NOMO-1 (cell line): ENCODE results near the gene BCL7B.
"Not testable (repeated sequence)": the region's sequence is repeated elsewhere in the genome, so short reads cannot be mapped to it uniquely, and the experiment has no call there.

Experiments used
- DNase-seq, 2 experiments: peaks; one replicate each; lab custom pipeline; 2025; ENCODE audit not compliant: unreplicated experiment in 2 of 2; lab: John Stamatoyannopoulos, UW

BCL7B gene

DNA sequence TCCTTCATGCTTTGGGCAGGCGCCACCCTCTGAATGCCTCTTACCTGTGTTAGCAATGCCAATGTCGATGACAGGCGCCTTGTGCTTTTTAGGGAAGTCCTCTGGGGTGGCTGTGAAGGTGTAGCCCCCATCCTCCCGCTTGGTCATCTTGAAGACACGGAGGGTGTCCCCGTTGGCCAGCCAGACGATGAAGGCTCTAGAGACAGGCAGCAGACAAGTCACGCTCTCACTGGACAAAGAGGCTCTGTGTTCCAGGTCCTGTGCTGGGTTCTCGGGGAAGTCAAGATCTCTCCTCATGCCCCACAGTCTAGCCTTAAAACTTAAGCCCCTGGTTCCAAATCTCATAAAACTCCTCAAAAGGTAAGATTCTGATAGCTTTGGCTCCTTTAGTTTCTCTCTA lies 15.8 kb upstream of the BCL7B start:
- no peak for DNase-seq

DNA sequence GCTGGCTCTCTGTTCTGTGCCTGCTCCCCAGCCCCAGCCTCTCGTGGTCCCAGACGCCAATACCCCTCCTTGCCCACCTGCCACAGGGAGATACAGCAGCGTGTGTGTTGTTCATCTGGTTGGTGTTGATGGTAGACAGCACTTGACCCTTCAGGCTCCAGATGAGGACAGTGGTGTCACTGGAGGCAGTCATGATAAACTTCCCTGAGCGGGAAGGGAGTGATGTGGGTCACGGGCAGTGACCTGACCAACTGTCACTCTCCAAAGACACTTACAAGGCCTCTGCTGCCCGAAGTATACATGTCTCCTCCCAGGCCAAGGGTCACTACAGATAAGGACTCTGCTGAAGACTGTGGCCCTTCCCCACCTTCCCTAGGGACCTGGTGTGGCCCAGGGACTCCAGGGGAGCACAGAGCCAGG lies 15.3 kb upstream of the BCL7B start:
- no peak for DNase-seq

DNA sequence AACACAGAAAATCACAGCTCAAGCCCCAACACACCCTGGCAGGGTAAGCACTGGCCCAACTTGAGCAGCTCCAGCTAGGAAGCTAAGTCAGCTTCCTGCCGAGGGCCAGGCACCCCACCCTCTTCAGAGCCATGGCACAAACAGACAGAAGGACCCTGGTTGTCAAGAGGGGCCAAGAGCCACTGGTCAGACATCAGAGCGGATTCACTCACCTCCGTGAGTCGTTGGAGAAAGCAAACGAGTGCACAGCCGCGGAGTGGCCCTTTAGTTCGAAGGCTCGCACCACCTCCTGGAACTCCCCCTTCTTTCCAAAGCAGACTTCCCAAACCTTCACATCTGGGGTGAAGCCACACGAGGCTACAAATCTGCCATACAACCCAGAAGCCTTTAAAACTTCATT lies 13.5 kb upstream of the BCL7B start:
- DNase-seq: no peak

DNA sequence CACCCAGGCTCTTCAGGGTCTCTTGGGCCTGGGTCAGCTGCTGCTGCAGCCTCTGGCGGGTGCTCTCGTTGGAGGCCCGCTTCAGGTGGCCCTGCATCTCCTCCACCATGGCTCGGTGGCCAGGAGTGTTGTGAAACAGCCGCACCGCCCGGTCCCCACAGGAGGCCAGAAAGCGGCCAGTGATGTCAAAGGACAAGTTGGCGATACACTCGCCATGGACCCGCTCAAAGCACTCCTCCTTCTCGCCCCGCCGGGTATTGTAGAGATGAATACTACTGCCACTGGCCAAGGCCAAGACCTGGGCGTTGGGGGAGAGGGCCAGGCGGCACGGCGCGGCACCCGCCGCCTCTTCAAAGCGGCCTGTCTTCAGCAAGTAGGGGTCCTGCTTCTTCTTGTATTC lies 13.0 kb upstream of the BCL7B start:
- no peak for DNase-seq

DNA sequence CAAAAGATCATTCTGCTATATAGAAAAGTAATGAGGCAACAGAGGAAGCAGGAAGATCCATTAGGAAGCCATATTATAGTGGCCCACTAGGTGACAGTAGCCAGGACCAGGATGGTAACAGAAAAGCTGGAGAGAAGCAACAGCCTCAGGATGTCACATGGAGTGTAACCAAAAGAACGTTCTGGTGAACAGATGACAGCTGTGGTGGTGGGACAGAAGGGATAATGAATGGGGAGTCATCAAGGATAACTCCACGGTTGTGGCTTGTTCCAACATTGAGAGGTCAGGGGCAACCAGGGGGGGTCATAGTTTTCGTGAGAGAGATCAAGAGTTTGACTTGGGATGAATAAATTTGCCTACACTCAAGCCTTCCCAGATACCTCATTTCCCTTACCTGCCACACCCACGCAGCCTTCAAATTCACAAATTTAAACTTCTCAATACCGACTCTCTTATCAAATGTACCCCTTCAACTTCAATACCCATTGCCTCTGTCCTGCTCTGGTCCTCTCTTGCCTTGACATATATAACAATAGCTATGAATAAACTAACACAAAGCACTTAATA lies 11.6 kb upstream of the BCL7B start:
- DNase-seq: no peak

DNA sequence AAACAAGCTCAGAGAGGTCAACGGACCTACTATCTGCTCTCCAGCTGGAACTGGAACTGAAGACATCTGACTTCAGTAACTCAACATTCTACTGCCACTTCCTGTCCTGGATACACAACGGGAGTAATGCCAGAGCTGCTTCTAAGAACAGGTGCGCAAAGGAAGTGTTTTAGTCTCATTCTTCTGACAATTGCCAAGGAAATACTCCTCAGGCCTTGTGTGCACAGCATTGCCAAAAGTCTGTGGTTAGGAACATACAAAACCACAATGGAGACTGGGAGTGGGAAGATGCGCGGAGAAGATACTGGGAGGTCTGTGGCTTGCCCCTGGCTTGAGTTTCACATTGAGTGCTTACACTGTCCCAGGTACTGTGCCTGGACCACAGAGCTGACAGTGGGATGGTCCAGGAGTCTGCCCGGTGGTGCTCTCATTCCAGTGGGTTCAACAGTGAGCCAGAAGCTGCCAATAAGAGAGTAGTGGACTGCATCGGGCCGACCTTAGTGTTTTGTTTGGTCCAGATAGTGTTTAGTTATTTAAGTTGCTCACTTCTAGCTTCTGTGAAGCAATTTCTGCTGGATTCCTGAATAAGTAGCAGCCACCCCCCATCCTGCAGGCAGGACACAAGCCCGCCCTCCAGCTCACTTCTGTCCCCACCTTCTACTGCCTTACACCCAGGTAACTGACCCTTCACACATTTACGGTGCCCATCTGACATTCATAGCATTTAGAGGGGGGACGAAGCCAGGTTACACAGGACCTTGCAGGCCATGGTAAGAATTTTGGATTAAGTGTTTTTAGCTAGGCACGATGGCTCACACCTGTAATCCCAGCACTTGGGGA lies 10.6 kb upstream of the BCL7B start:
- DNase-seq: no peak

DNA sequence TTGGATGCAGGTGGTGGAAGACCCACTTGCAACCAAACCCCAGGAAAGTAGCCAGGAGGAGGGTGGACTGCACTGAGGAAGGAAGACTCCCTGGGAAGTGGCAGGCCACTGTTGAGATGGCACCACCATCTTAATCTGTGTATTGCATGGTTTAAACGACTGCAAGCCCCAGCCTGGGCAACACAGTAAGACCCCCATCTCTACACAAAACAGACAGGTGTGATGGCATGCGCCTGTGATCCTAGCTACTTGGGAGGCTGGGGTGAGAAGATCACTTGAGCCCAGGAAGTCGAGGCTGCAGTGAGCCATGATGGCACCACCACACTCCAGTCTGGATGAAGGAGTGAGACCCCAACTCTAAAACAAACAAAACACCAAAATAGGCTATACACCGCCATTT lies 9.7 kb upstream of the BCL7B start:
- no peak for DNase-seq

DNA sequence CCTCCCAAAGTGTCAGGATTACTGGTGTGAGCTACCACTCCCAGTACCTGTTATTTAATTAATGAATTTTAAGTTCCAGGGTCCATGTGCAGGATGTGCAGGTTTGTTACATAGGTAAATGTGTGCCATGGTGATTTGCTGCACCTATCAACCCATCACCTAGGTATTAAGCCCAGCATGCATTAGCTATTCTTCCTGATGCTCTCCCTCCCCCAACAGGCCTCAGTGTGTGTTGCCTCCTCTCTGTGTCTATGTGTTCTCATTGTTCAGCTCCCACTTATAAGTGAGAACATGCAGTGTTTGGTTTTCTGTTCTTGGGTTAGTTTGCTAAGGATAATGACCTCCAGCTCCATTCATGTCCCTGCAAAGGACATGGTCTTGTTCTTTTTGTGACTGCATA lies 8.9 kb upstream of the BCL7B start:
- DNase-seq: not testable (repeated sequence)

DNA sequence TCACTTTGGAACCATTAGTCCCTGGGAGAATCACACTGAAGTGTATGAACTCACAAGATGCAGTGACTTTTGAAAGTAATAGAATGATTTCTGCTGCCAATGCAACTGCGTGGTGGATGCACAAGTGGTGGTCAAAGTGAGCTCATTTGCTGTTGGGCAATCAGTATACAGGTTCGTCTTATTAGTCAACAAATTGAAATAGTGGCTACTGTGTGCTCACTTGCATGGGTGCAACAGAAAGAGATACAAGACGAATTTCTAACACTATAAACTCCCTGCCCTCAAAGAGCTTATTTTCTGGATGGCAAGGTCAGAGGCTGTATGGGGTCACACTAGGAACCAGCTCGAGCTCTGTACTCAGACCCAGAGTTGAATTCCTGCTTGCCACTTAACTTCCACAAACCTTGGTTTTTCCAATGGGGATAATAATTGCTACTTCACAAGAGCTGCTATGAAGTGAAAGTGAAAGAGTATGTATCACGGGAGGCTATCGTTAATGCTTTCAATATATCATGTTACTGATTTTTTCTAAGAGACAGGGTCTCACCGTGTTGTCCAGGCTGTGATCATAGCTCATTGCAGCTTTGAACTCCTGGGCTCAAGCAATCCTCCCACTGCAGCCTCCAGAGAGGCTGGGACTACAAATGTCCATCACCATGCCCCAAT lies 8.3 kb upstream of the BCL7B start:
- DNase-seq: peak in 1 of 2 experiments; percentile 74

DNA sequence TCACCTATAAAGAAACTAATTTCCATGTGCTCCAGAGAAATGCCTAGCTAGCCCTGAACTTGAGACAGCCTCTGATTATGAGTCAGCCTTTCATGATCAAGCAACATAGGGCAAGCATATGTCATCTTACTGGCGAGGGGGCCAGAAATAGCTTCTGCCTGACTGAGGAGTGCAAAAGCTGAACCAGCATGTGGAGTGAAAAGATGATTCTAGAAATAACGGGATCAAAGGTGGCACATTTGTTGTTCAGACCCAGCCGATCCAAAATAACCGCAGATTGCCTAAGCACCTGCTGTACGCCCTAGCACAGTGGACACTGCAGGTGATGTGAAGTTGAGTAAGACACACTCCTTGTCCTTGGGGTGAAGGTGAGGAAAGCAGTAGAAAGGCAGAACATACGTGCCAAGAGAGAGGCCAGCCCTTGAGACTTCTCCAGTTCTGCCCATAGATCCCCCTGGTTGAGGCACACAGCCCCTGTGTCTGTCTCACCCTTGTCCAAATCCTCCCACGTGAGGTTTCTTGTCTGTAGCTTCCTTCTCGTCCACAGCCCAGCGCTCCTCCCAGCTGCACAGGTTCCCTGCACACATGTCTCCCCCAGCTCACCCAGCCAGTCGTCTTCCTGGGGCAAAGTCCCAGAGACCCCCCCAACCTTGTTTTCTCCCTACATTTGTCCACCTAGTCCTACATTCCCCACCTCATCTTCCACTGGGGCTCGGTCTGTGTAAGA lies 2.8 kb upstream of the BCL7B start:
- peak; percentile 68 to 88 for DNase-seq

DNA sequence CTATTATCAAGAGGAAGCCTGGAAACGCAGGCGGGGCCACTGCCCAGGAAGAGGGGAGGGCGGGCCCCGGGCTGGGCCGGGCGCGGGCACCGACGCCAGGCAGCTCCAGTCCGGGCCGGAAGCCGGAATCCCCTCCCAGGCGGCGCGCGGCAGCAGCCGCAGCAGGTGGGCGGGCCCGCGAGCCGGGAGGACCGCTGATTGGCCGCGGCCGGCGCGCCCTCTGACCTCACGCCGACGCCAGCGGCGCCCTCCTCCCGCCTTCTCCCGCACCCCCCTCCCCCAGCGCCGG lies 438 bp downstream of the BCL7B start:
- peak; percentile 100 for DNase-seq

DNA sequence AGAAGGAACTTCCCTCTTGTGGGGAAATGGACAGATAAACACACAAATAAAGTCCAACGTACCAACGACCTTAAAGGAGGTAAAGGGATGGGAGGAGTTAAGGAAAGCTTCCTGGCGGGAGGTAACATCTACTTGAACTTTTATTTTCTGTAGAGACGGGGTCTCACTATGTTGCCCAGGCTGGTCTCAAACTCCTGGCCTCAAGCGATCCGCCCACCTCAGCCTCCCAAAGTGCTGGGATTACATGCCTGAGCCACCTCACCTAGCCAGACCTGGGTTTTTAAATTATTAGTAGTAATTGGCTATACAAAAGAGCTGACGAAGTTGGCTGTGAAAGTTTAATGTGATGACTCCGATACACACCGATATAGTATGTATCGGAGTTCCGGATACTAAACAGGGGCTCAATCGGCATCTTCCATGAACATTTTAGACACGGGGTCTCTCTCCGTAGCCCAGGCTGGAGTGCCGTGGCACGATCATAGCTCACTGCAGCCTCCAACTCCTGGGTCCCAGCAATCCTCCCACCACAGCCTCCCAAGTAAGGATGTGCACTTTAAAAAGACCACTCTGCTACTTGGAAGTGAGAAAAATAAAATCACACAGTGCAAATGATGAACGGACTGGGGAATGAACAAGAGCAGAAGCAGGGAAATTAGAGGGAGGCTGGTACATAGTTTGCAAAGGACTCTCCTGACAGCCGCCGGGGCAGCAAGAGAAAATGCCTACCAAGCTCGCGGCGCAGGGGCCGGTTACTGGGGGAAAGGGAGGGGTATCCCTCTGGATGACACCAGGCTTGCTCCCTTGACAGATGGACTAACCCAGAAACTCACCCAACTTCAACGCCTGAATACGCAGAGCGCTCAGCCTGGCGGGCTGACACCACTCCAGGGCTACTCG lies 1.0 kb downstream of the BCL7B start:
- DNase-seq: peak; percentile 39 to 73

DNA sequence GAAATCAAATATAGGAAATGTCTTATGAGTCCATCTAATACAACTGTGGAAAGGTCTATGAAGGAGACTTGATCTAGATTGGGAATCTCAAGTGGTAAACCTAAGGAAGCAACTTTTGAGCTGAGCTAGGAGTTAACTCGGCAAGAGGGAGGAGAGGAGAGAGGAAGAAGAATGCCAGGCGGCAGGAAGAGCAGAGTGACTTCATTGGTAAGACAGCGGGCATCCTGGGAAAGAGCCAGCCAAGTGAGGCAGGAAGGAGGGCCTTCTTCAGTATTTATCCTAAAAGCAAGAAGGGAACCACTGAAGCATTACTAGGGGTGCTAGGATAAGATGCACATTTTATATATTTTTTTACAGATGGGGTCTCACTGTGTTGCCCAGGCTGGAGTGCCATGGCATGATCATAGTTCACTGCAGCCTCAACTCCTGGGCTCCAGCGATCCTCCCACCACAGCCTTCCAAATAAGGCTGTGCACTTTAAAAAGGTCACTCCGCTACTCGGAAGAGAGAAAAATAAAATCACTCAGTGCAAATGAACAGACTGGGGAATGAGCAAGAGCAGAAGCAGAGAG lies 2.0 kb downstream of the BCL7B start:
- DNase-seq: no peak

DNA sequence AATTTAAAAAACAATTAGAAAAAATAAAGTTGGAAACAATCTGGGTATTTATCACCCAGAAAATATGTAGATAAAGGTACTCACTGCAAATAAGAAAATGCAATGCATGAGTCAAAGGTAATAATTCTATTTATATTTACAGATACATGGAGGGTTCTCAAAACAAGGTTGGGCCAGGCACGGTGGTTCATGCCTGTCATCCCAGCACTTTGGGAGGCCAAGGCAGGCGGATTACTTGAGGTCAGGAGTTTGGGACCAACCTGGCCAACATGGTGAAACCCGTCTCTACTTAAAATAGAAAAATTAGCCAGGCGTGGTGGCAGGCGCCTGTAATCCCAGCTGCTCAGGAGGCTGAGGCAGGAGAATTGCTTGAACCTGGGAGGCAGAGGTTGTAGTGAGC lies 7.4 kb downstream of the BCL7B start:
- not testable (repeated sequence) for DNase-seq

DNA sequence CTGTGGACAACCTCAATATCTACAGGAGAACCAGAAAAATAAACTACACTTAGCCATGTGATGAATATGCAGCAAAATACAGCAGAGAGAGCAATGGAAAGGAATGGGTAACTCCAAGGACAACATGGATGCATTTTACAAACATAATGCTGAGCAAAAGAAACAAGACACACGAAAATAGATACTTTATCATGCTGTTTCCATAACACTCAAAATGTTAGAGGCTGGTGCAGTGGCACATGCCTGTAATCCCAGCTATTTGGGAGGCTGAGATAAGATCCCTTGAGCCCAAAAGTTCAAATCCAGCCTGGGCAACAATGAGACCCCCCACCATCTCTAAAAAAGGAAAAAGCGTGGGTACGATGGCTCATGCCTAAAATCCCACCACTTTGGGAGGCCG lies 8.3 kb downstream of the BCL7B start:
- DNase-seq: no peak

DNA sequence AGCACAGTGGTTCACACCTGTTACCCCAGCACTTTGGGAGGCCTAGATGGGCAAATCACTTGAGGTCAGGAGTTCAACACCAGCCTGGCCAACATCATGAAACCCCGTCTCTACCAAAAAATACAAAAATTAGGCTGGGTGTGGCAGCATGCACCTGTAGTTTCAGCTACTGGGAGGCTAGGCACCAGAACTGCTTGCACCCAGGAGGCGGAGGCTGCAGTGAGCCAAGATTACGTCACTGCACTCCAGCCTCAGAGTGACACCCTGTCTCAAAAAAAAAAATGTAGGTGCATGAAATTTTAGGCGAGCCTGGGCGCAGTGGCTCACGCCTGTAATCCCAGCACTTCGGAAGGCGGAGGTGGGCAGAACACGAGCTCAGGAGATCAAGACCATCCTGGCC lies 9.6 kb downstream of the BCL7B start:
- DNase-seq: no peak

DNA sequence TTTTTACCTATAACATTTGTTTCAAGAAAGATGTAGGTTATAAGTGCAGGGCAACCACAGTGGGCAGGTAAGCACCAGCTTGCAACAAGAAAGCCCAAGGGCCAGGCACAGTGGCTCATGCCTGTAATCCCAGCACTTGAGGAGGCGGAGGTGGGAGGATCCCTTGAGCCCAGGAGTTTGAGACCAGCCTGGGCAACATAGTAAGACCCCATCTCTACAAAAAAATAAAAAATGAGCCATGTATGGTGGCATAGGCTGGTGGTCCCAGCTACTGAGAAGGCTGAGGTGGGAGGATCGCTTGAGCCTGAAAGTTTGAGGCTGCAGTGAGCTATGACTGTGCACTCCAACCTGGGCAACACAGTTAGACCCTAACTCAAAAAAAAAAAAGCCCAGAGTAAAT lies 12.8 kb downstream of the BCL7B start:
- DNase-seq: no peak

DNA sequence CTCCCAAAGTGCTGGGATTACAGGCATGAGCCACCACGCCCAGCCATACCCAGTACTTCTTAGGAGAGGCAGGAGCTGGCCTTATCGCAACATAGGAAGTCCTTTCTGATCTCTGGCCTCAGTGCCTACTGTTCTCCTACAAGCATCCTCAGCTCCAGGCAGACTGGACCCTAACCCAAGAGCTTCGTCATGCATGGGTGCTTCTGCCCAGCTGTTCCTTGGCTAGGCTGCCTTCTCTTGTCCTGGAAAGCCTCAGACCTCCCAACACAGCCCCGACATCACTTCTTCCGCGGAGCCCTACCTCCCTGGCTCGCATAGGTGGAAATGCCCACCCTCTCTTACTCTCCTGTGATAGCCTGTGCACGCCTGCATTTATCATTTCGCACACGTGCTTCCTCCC lies 15.8 kb downstream of the BCL7B start:
- DNase-seq: no peak

DNA sequence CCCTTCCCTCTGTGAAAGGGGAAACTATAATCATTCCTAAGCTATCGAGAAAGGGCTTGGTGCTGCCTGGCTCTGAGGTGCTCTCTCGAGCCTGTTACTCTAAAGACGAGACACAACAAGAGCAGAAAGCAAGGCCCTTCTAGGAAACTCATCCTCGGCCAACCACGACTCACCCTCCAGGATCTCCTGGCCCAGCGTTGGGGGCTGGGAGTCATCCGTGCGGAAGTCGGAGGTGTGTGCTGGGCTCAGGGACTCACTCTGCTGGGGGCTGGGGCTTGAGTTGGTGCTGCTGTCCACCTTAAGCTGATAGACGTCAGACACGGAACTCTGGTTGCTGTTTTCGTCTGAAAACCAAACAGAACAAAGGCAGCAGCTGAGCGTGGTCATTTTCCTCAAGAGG lies 17.8 kb downstream of the BCL7B start:
- DNase-seq: no peak

DNA sequence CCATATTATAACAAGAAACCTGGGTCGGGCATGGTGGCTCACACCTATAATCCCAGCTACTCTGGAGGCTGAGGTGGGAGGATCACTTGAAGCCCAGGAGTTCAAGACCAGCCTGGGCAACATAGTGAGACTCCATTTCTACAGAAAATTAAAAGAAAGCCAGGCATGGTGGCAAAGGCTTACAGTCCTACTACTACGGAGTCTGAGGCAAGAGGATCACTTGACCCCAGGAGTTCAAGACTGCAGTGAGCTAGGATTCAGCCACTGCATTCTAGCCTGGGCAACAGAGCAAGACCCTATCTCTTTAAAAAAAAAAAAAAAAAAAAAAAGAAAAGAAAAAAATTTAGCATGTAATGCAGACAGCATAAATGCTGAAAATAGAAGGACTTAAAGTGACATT lies 19.0 kb downstream of the BCL7B start:
- DNase-seq: not testable (repeated sequence)
